ENCODE measurements around the gene EFS.

EFS gene

DNA sequence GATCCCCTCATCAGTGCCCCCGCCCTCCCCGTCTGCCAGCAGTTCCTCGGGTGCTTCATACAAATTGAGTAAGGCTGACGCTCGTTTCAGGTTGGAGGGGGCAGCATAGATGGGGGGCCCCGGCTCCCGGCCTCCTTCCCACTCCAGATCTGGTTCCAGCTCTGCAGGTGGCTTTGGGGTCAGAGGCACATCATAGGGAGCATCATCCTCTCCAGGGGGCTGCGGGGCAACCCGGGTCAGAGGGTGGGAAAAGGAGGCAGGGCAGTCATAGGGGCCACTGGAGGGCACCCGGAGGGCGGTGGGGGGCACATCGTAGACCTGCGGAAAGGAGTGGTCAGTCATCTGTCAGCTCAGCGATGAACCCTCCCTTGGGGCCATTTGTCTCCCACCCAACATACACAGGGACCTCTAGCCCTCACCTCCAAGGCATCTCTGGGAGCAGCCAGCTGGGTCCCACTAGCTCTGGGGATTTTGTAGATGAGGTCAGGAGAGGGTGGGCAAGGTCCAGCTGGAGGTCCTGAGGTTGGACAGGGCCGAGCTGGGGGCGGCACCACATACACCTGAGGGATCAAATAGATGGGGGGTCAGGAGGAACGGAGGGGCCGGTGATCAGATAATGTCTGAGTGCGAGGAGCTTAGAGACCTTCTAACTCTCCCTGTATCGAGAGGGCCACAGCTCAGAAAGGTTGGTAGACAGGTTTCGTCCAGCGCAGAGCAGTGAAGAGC lies 5.1 kb downstream of the EFS start:
- TF ChIP-seq GATA3 (IDR thresholded peaks at IDR 0.05; ENCODE audit: low read depth, low read length), result no peak
- TF ChIP-seq GATA2 (IDR thresholded peaks at IDR 0.05; ENCODE audit: low read depth, low read length), result no peak

- TF ChIP-seq GATA3 (IDR thresholded peaks at IDR 0.05; ENCODE audit: low read depth, low read length) (no peak), GATA2 (IDR thresholded peaks at IDR 0.05; ENCODE audit: low read depth, low read length) (no peak)
Observed at GRCh38 chr14:23359167-23359626, 5.8 kb downstream of the EFS start.

GRCh38 chr14:23358553-23359166 lies 6.3 kb downstream of the EFS start:
- TF ChIP-seq GATA3 (IDR thresholded peaks at IDR 0.05; ENCODE audit: low read depth, low read length) (no peak), GATA2 (IDR thresholded peaks at IDR 0.05; ENCODE audit: low read depth, low read length) (no peak)

DNA sequence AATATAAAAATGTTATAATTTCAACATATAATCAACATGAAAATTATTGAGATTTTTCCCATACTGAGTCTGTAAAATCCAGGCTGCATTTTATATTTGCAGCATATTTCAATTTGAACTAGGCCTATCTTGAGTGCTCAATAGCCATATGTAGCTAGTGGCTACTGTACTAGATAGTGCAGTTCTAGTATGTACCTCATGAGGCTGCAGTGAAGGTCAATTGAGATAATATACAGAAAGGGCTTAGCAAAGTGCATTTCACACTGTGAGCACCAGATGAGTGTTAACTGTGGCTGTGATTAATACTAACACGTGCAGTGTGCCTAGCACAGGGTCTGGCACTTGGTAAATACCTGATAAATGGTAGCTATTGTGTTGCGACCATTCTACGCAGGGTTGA lies 6.9 kb downstream of the EFS start:
- no peak for TF ChIP-seq GATA3 (IDR thresholded peaks at IDR 0.05; ENCODE audit: low read depth, low read length)

DNA sequence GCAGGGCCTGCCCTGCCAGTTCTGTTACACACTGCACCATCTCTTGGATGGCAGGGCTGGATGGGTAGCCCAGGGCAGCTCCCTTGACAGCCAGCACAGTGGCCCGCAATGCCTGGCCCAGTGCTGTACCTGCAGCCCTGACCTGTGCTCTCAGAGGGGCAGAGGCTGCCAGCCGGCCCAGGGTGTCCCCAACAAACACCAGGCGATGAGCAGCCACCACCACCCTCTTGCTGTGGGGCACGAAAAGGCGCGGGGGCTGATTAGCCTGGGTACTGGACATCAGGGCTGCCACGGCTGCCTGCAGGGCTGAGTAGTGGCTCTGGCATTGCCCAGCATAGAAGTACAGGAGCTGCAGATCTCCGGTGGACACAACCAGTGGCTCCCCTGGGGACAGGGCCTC lies 7.7 kb downstream of the EFS start:
- TF ChIP-seq GATA3 (IDR thresholded peaks at IDR 0.05; ENCODE audit: low read depth, low read length) (no peak), GATA2 (IDR thresholded peaks at IDR 0.05; ENCODE audit: low read depth, low read length) (no peak)

- no peak for TF ChIP-seq GATA2 (IDR thresholded peaks at IDR 0.05; ENCODE audit: low read depth, low read length)
- TF ChIP-seq GATA3 (IDR thresholded peaks at IDR 0.05; ENCODE audit: low read depth, low read length), result no peak
Observed at GRCh38 chr14:23356662-23357061, 8.3 kb downstream of the EFS start.

DNA sequence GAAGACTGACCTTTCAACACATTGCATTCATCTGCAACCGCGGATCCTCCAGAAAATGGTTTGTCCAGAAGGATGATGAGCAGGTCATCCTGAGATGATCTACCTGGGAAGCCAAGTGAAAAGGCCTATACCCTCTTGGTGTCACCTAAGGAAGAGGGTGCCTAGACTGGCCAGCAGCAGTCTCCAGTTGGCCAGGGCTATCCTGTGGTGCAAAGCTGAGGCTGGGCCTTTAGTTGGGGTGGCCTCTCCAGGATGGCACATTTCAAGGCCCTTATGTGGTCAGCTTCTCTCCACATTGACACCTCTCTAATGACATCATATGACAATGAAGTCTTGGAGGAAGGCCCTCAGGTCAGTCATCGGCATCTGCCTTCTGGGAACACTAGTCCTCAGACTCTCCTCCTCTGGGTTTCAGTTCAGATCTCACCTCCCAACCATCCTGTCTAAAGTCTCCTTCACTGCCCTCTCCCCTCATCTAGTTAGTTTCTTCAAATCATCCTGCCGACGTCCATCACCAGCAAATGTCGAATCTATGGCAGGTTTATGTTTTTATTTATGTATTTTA lies 9.0 kb downstream of the EFS start:
- TF ChIP-seq GATA2 (IDR thresholded peaks at IDR 0.05; ENCODE audit: low read depth, low read length), result no peak
- no peak for TF ChIP-seq GATA3 (IDR thresholded peaks at IDR 0.05; ENCODE audit: low read depth, low read length)

GRCh38 chr14:23354990-23355389 lies 10.0 kb downstream of the EFS start:
- TF ChIP-seq GATA3 (IDR thresholded peaks at IDR 0.05; ENCODE audit: low read depth, low read length) (no peak), GATA2 (IDR thresholded peaks at IDR 0.05; ENCODE audit: low read depth, low read length) (no peak)

DNA sequence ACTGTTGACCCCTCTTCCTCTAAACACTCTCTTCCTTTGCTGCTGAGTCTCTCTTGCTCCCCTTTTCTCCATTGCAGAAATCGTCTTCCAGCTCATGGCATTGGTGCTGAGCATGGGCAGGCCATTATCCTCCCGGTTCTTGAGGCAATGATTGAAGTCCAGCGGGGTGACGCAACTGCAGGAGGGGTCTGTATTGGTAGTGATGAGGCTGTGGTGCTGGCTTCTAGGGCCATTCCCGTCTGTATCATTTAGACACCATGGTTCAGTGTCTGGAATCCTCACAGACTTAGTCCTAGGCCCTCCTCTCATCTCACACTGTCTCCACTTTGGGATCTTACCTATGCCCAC lies 11.6 kb downstream of the EFS start:
- TF ChIP-seq GATA2 (IDR thresholded peaks at IDR 0.05; ENCODE audit: low read depth, low read length) (no peak), GATA3 (IDR thresholded peaks at IDR 0.05; ENCODE audit: low read depth, low read length) (no peak)

DNA sequence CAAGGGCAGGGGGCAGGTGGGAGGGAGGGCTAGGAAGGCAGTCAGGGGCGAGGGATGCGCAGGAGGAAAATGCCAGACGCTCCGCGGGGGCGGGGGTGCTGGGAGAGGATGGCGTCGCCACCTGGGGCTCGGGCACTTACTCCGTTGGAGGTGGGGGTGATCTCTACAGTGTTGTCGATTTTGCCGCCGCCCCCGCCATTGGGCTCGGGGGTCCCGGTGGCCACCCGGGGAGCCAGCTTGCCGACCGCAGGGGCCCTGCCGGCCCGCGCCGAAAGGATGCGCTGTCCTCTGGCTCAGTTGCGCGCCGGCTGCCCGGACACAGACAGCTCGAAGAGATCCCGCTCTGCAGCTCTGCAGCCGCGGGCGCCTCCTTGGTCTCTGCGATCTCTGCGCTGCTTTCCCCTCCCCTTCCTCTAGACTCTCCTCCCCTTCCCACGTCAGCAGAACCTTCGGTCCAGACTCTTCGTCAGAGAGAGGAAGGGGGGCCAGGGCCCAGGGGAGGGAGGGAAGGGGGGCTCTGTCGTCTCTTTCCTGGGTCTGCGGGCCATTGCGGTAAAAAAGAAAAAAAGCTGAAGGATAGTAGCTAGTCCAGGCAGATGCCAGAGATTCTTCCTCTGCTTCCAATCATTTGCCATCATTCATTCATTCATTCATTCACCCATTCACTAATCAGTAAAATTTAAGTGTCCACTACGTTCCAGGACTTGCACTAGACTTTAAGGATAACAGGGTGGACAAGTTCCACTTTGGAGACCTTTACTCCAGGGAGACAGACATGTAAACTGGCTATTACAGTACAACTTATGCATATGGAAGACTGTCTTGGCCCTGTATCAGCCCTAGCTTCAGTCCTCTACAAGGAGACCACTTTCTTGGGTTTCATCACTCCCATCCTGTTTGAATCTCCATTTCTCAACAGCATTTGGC lies 12.2 kb downstream of the EFS start, which contains the start of gene SLC22A17:
Gene SLC22A17 (minus strand): TSS at position 382 of the 927 bp plus-strand sequence.
- TF ChIP-seq GATA2 (IDR thresholded peaks at IDR 0.05; ENCODE audit: low read depth, low read length) (no peak), GATA3 (IDR thresholded peaks at IDR 0.05; ENCODE audit: low read depth, low read length) (no peak)

DNA sequence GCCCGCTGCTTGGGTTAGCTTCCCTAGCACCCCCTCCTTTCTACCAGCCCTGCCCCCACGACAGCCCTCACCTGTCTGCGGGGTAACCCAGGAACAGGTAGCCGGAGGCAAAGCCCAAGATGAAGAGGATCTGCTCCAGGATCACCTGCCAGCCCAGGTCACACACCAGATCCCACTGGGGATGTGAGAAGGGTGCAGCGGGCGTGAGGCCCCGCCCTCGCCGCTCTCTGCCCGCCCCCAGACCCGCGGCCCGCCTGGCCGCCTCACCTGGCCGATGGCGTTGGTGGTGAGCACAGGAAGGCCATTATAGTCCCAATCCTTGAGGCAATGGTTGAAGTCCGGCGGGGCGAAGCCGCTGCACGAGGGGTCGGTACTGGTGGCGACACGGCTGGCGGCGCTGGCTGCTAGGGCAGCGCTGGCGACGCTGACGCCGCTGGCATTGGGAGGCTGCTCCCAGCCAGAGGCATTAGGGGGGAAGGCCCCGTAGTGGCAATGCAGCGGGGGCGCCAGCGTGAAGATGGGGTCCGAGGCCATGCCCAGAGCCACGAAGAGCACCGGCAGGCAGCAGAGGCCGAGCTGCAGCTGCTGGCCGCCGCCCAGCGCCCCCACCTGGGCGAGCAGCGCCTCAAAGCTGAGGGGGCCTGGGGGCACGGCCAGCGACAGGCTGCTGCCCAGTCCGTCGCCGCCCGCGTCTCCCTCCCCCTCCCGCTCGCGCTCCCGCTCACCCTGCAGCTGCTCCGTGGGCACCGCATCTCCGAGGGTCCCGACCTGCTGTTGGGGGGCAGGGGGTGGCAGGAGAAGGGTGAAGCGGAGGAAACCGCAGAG lies 13.1 kb downstream of the EFS start:
- no peak for TF ChIP-seq GATA2 (IDR thresholded peaks at IDR 0.05; ENCODE audit: low read depth, low read length)
- no peak for TF ChIP-seq GATA3 (IDR thresholded peaks at IDR 0.05; ENCODE audit: low read depth, low read length)

- TF ChIP-seq GATA3 (IDR thresholded peaks at IDR 0.05; ENCODE audit: low read depth, low read length) (no peak), GATA2 (IDR thresholded peaks at IDR 0.05; ENCODE audit: low read depth, low read length) (no peak)
Observed at GRCh38 chr14:23349156-23349845, 15.7 kb downstream of the EFS start.

GRCh38 chr14:23348297-23348655 lies 16.7 kb downstream of the EFS start:
- TF ChIP-seq GATA3 (IDR thresholded peaks at IDR 0.05; ENCODE audit: low read depth, low read length) (no peak), GATA2 (IDR thresholded peaks at IDR 0.05; ENCODE audit: low read depth, low read length) (no peak)

Data from SH-SY5Y (cell line).